Measurements from ENCODE around the gene SLC44A5.

SLC44A5 gene

DNA sequence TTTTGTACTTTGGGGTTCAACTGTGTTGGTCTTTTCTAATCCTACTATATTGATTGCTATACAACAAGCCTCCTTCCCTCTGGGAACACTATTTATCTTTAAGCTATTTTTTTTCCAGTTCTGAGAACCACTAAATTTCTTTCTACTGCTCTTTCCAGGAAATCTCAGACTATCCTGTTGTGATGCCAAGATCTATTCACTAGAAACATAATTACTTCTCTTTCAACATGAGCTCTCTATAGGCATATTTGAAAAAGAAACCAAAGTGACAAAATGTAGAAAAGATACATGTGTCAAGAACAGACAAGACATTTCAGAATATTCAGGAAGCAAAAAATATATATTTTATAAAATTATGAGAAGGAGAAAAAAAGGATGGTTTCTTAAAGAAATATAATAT lies 82.9 kb downstream of the SLC44A5 start:
- no peaks in the 10 kb centered on the region for H3K9me3 ChIP-seq (ENCODE audit: low read length)
- H3K4me3 ChIP-seq (ENCODE audit: low read depth, low read length, poor library complexity, severe bottlenecking): no peak overlapping the region
- H3K27me3 ChIP-seq (ENCODE audit: insufficient read depth, low read length): no peaks in the 10 kb centered on the region
- no peaks in the 10 kb centered on the region for H3F3A ChIP-seq (ENCODE audit: insufficient read depth, low read length)
- no peak overlapping the region for H3K9ac ChIP-seq (ENCODE audit: low read length)
- no peak overlapping the region for H3K4me2 ChIP-seq (ENCODE audit: low read length)
- H3K4me1 ChIP-seq (ENCODE audit: insufficient read depth, low read length, severe bottlenecking): no peaks in the 10 kb centered on the region
- H4K20me1 ChIP-seq (ENCODE audit: insufficient read depth, low read length): no peaks in the 10 kb centered on the region
- TF ChIP-seq, protein P1, sequence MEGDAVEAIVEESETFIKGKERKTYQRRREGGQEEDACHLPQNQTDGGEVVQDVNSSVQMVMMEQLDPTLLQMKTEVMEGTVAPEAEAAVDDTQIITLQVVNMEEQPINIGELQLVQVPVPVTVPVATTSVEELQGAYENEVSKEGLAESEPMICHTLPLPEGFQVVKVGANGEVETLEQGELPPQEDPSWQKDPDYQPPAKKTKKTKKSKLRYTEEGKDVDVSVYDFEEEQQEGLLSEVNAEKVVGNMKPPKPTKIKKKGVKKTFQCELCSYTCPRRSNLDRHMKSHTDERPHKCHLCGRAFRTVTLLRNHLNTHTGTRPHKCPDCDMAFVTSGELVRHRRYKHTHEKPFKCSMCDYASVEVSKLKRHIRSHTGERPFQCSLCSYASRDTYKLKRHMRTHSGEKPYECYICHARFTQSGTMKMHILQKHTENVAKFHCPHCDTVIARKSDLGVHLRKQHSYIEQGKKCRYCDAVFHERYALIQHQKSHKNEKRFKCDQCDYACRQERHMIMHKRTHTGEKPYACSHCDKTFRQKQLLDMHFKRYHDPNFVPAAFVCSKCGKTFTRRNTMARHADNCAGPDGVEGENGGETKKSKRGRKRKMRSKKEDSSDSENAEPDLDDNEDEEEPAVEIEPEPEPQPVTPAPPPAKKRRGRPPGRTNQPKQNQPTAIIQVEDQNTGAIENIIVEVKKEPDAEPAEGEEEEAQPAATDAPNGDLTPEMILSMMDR (IDR thresholded peaks at IDR 0.05; ENCODE audit: low read length): no peak
- TF ChIP-seq EZH2 (IDR thresholded peaks at IDR 0.05; ENCODE audit: borderline replicate concordance, low read length): no peak
- no peaks in the 10 kb centered on the region for H3K9me2 ChIP-seq (ENCODE audit: low read depth, low read length)
- H2AFZ ChIP-seq (ENCODE audit: low read length): no peak overlapping the region
- no peak overlapping the region for H3K27ac ChIP-seq (ENCODE audit: low read depth, low read length, poor library complexity, severe bottlenecking)
- H3K79me2 ChIP-seq (ENCODE audit: insufficient read depth, low read length): no peaks in the 10 kb centered on the region
- H3K36me3 ChIP-seq (ENCODE audit: insufficient read depth, low read length): no peaks in the 10 kb centered on the region

- H3K36me3 ChIP-seq (ENCODE audit: insufficient read depth, low read length): no peaks in the 10 kb centered on the region
- no peak overlapping the region for H2AFZ ChIP-seq (ENCODE audit: low read length)
- H3K9ac ChIP-seq (ENCODE audit: low read length): no peak overlapping the region
- H3K9me2 ChIP-seq (ENCODE audit: low read depth, low read length): no peaks in the 10 kb centered on the region
- no peak overlapping the region for H3K4me3 ChIP-seq (ENCODE audit: low read depth, low read length, poor library complexity, severe bottlenecking)
- no peak overlapping the region for H3K4me2 ChIP-seq (ENCODE audit: low read length)
- H3K9me3 ChIP-seq (ENCODE audit: low read length): no peaks in the 10 kb centered on the region
- H3F3A ChIP-seq (ENCODE audit: insufficient read depth, low read length): no peaks in the 10 kb centered on the region
- no peaks in the 10 kb centered on the region for H3K4me1 ChIP-seq (ENCODE audit: insufficient read depth, low read length, severe bottlenecking)
- H3K79me2 ChIP-seq (ENCODE audit: insufficient read depth, low read length): no peaks in the 10 kb centered on the region
- H3K27me3 ChIP-seq (ENCODE audit: insufficient read depth, low read length): no peaks in the 10 kb centered on the region
- no peaks in the 10 kb centered on the region for H4K20me1 ChIP-seq (ENCODE audit: insufficient read depth, low read length)
- TF ChIP-seq EZH2 (IDR thresholded peaks at IDR 0.05; ENCODE audit: borderline replicate concordance, low read length): no peak
- TF ChIP-seq, protein P1 (IDR thresholded peaks at IDR 0.05; ENCODE audit: low read length): no peak
- H3K27ac ChIP-seq (ENCODE audit: low read depth, low read length, poor library complexity, severe bottlenecking): no peak overlapping the region
Measured at GRCh38 chr1:75522389-75522788, 88.5 kb downstream of the SLC44A5 start.

- no peak overlapping the region for H3K4me3 ChIP-seq (ENCODE audit: low read depth, low read length, poor library complexity, severe bottlenecking)
- H3K79me2 ChIP-seq (ENCODE audit: insufficient read depth, low read length): no peaks in the 10 kb centered on the region
- H3K36me3 ChIP-seq (ENCODE audit: insufficient read depth, low read length): no peaks in the 10 kb centered on the region
- H3K9me3 ChIP-seq (ENCODE audit: low read length): no peaks in the 10 kb centered on the region
- no peak overlapping the region for H3K4me2 ChIP-seq (ENCODE audit: low read length)
- H3K9ac ChIP-seq (ENCODE audit: low read length): no peak overlapping the region
- H3F3A ChIP-seq (ENCODE audit: insufficient read depth, low read length): no peaks in the 10 kb centered on the region
- no peaks in the 10 kb centered on the region for H3K4me1 ChIP-seq (ENCODE audit: insufficient read depth, low read length, severe bottlenecking)
- H3K27ac ChIP-seq (ENCODE audit: low read depth, low read length, poor library complexity, severe bottlenecking): no peak overlapping the region
- TF ChIP-seq EZH2 (IDR thresholded peaks at IDR 0.05; ENCODE audit: borderline replicate concordance, low read length): no peak
- TF ChIP-seq, protein P1 (IDR thresholded peaks at IDR 0.05; ENCODE audit: low read length): no peak
- no peaks in the 10 kb centered on the region for H3K9me2 ChIP-seq (ENCODE audit: low read depth, low read length)
- no peak overlapping the region for H2AFZ ChIP-seq (ENCODE audit: low read length)
- no peaks in the 10 kb centered on the region for H4K20me1 ChIP-seq (ENCODE audit: insufficient read depth, low read length)
- H3K27me3 ChIP-seq (ENCODE audit: insufficient read depth, low read length): no peaks in the 10 kb centered on the region
Measured at GRCh38 chr1:75521658-75522057, 89.3 kb downstream of the SLC44A5 start.

All from OCI-LY1 (cell line).